GM19463 (cell line): Measurements from ENCODE around the gene FZD7.

Experiments used
- ATAC-seq: cut with Tn5 transposase; IDR thresholded peaks from one replicate; pipeline ENCODE4 v1.9.1; 2021; ENCODE audit warnings: mild to moderate bottlenecking, moderate library complexity; ENCODE audit not compliant: unreplicated experiment

FZD7 gene

DNA sequence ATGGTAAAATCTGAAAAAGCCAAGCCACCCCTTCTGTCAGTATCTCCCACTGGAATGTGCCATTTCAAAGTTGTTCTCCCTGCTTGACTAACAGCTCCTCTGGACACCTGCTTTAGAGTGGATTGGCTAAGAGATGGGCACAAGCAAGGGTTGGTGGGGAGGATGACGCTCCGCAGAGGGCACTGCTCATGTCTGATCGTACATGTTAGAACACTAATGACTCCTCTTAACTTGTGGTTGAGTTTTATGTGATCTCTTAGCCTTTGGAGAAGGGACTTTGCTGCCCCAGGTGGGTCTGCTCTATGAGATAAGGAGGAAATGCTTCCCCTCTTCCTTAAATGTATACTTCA lies 31.2 kb downstream of the FZD7 start:
- no peak for ATAC-seq

DNA sequence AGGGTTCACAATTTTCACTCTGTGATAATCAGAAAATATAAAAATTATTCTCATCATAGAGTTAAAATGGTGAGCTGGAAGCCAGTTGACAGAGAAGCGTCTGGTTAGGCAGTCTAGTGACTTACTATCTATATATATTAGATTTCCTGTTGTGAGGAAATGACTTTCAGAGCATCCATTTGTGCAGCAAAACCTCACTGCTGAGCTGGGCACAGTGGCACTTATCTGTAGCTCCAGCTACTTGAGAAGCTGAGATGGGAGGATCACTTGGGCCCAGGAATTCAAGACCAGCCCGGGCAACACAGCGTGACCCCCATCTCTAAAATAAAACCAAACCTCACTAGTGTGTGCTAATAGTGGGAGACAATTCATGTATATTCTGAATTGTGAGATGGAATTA lies 32.2 kb downstream of the FZD7 start:
- no peak for ATAC-seq

DNA sequence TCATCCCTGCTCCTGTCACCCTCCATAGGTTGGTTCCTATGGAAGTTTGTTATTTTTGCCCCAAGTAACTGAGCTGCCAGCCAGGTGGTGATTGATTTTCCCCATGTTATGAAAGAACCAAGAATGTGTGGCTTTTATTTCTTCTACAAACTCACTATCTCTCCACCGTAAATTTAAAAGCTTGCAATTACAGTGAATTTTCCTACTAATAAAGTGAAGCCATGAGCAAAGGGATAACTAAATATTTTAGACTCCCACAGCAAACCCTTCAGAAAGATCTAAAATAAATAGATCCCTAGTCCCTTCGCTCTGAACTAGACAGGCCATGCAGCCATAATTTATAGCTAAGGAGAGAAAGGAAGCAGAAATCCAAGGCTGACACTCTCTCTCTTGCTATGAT lies 33.2 kb downstream of the FZD7 start:
- ATAC-seq: no peak

DNA sequence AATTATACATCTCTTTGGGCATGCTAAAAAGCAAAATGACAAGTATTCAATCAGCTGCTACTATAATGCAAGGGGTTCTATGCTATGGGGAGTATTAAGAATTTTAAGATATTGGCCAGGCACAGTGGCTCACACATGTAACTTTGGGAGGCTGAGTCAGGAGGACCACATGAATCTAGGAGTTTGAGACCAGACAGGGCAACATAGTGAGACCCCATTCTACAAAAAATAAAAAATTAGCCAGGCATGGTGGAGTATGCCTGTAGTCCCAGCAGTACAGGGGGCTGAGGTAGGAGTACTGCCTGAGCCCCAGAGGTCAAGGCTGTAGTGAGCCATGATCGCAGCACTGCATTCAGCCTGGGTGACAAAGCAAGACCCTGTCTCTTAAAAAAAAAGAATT lies 33.9 kb downstream of the FZD7 start:
- ATAC-seq: no peak

DNA sequence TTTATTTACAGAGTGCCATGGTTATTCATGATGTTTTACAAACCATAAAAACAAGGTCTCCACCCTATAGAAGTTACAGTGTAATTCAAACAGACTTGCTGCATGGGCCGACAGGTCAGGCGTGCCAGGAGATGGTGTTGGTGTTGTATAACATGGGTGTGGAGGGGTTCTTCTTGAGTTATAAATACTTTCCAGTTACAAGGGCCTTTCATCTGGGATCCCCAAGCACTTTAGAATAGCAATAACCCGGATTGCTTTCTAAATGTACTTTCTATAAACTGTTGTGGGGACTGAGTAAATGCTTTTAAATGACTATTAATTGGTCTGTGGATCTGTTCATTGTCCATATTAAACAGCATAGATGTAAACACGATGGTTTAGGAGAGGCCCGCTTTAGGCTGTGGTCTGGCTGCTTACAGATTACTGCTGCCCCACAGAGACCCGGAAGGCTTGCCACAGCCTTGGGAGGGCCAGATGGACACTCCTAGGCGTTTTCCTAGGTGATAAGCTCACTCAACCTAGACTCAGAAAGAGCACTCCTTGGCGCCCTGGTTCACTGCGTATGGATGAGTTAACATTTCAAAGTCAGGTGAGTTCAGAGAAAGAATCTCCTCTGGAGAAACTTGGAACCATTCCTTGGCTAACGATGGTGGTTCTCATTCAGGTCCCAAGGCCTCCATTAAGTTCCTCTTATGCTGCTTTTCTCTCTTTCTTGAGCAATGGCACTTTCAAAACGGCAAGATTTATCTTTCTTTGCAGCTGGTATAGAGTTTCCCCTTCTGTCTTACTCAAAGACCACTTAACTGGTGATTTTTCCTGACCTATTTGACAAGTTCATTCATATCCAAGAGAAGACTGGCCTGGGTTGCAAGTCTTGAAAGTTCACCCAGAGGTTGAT lies 35.8 kb downstream of the FZD7 start:
- ATAC-seq: no peak

DNA sequence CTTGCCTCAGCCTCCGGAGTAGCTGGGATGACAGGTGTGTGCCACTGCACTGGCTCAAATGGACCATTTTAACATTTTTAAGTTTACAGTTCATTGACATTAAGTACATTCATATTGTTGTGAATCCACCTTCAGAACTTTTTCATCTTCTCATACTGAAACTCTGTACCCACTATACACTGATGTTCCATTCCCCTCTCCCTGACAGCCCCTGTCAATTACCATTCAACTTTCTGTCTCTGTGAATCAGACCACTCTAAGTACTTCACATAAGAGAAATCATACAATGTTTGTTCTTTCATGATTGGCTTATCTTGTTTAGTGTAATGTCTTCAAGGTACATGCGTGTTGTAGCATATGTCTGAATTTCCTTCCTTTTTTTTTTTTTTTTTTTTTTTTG lies 37.5 kb downstream of the FZD7 start:
- no peak for ATAC-seq

DNA sequence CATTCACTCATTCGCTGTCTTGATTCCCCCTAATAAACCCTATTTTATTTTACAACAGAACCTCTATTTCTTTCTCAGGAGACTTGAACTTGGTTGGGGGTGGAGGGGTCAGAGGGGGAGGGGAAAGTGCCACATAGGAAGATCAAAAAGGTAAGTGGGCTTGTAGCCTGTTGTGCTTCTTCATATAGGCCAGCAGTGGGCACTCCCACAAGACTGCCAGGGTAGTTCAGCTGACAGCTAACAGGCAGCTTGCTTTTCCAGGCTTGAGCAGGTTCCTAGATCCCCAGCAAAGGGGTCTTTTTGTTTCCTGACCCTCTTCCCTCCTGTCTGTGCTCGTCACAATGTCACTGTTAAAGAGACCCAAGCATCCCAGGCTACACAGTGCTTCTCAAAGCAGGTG lies 38.6 kb downstream of the FZD7 start:
- ATAC-seq: no peak

DNA sequence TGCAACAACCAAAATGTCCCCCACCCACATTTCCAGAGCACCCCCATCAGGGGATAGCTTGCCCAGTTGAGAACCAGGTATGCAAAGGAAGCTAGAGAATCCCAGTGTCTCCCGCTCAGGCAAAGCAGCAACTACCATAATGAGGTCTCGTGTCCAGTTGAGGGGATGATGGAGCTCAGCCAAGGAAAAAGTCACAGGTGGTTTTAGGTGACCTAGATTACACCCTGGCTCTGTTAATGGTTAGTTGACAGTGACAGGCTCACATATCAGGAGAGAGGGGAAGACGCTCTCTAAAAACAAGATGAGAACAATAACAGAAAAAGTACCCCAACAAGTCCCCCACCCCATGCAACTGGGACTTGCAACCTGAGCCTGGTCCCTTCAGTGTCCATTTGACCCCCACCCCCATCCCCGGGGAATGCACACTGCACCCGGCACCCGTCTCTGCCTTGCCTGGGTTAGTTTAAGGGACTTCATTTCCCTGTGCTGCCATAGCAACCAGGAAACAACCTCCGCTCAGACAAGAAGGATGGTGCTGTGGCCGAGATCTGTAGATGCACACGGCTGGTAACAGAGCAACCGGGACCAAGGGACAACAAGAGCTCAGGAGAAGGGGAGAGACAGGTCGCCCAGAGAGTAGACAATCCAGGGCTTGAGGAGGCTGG lies 39.2 kb downstream of the FZD7 start, which contains the start of gene KIAA2012:
TSS of gene KIAA2012 (plus strand) at position 519 of the 665 bp plus-strand sequence. CDS start 373 bp downstream, outside the sequence.
- no peak for ATAC-seq

DNA sequence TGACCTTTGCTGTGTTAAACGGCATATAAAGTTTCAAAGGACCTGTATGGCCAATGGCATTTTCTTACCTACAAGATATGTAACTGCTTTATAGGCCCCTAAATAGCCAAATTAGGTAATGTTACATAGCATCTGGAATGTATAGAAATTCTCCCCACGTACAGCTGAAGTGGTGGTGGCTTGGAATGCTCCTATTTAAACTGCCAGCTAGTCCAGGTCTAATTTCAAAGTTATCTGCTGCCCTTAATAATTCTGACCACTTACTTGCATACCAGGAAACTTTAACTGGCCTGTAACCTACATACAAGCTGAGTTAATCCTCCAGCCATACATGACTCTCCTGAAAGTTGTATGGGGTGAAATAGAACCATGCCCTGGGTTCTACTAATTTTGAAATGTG lies 40.7 kb downstream of the FZD7 start:
- no peak for ATAC-seq

DNA sequence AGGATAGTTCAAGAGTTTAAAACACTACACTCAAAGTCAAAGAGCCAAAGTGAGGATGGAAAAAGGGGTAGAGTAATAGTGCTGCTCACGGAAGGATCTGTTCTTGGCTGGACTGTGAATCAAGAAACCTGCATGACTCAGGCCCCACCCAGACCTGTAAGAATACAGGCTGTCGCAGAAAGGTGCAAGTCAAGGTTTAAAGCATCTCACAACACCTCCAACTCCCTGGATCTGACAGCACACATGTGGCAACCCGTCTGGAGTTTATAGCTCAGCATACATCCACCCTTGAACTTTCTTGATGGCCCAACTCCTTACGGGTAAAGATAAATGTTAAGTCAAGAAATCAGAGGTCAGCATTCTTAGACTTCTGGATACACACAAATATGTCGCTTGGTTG lies 45.7 kb downstream of the FZD7 start:
- ATAC-seq: no peak

DNA sequence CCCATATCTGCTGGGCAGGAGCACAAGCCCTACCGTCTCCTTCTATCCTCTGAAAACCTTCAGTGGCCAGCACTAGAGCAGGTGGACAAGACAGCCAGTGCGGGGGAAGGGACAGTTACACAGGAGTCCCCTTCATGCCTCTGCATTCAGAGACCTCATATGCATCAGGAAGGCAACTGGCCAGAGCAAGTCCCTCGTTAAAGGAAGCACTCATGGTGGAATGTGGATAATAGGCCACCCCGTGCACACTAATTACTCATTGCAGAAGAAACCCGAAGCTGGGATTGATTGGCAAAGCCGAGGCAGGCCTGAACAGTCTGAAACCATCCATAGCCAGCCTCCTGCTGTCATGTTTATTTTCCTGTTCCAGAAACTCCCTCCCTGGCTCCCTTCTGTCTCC lies 50.6 kb downstream of the FZD7 start:
- ATAC-seq: no peak
